Upper lobe of left lung (tissue), 4 donors: ENCODE measurements around the gene RNF150.

Experiments
- EP300 ChIP-seq, 4 donors: sonication (generic); formaldehyde crosslinking; IDR thresholded peaks; one replicate each; pipeline ENCODE4 v1.5.1; 2017; ENCODE audit warnings: antibody characterized with exemption in 4 of 4, control low read depth in 2 of 4
- POLR2AphosphoS5 ChIP-seq, 2 donors: sonication (generic); formaldehyde crosslinking; IDR thresholded peaks; one replicate each; pipeline ENCODE4 v1.5.1; 2017; ENCODE audit warnings: antibody characterized with exemption in 2 of 2
- TF ChIP-seq, protein P1 (sequence below), 6 experiments: fragments of 450-650 bp in 4 of 6; fragments of 200-600 bp in 2 of 6; sonication (generic) in 2 of 6; IDR thresholded peaks; one replicate each; pipeline ENCODE4 v1.5.1; 2016 to 2019; ENCODE audit warnings: antibody characterized with exemption in 6 of 6

DNA sequence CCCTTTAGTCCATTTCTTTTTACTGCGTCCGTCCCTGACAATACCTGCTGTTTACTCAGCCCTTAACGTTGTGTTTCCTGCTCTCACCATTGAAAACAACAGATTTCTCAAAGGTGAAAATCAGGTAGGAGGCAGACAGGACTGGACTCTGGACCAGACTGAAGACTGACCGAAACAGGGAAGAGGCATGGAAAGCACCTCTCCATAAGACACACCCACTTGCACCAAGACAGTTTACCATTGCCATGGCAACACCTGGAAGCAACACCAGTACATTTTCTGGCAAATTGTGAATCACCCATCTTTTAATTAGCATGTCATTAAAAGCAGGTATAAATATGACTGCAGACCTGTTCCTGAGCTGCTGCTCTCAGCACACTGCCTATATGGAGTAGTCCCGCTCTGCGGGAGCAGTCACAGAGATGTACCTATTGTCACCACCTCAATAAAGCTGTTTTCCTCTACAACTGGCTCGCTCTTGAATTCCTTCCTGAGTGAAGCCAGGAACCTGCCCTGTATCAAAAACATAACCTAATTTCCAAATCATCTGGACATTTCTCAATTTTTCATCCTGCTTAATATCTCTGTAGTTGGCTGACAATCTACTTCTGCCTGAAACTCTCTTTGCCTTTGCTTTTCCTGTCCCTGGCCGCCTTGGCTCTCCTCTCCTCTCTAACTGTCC, 117.0 kb downstream of the RNF150 start:
- TF ChIP-seq, protein P1, sequence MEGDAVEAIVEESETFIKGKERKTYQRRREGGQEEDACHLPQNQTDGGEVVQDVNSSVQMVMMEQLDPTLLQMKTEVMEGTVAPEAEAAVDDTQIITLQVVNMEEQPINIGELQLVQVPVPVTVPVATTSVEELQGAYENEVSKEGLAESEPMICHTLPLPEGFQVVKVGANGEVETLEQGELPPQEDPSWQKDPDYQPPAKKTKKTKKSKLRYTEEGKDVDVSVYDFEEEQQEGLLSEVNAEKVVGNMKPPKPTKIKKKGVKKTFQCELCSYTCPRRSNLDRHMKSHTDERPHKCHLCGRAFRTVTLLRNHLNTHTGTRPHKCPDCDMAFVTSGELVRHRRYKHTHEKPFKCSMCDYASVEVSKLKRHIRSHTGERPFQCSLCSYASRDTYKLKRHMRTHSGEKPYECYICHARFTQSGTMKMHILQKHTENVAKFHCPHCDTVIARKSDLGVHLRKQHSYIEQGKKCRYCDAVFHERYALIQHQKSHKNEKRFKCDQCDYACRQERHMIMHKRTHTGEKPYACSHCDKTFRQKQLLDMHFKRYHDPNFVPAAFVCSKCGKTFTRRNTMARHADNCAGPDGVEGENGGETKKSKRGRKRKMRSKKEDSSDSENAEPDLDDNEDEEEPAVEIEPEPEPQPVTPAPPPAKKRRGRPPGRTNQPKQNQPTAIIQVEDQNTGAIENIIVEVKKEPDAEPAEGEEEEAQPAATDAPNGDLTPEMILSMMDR (IDR thresholded peaks at IDR 0.05) = no peak
- TF ChIP-seq POLR2AphosphoS5 (IDR thresholded peaks at IDR 0.05) = no peak
- TF ChIP-seq EP300 (IDR thresholded peaks at IDR 0.05) = no peak
